ENCODE measurements around the gene FBXL7. TPM values are rescaled to one million over a fixed set of nuclear protein-coding genes. Genes with fewer than 3 reads are reported as not detected.

FBXL7 gene
- total and polyA plus RNA-seq, 2 donors (not counting 1 experiment from before 2014, with no cell fraction given): 6.4 to 12.9 TPM

GRCh38 chr5:15899481-15899880 is 399.5 kb downstream of the FBXL7 start:
- H3K9me3 ChIP-seq (ENCODE audit: control insufficient read depth, insufficient read depth, low read depth, low read length): no peaks in the 10 kb centered on the region
- no peak overlapping the region for H2AFZ ChIP-seq (ENCODE audit: low read length)
- no peak overlapping the region for H3K27ac ChIP-seq (ENCODE audit: insufficient read depth, low read length)
- no peak overlapping the region for H3K4me3 ChIP-seq (replicated peaks in 1 of 4; ENCODE audit: control extremely low read depth in 1 of 4, insufficient read depth in 1 of 4, low read depth in 3 of 4, low read length in 4 of 4)
- no peak for DNase-seq (ENCODE audit: low read depth in 2 of 2)
- no peaks in the 10 kb centered on the region for H3K79me2 ChIP-seq (ENCODE audit: control insufficient read depth, insufficient read depth, low read length)
- H4K20me1 ChIP-seq (ENCODE audit: control insufficient read depth, extremely low read depth, insufficient read depth, low read length): no peaks in the 10 kb centered on the region
- TF ChIP-seq EZH2 (IDR thresholded peaks at IDR 0.05; ENCODE audit: low read length, missing control alignments) (no peak), CTCF (conservative IDR thresholded peaks at IDR 0.05 in 1 of 2, IDR thresholded peaks at IDR 0.05 in 1 of 2; ENCODE audit: low read depth in 1 of 2, low read length in 2 of 2) (no peak)
- H3K27me3 ChIP-seq (ENCODE audit: control insufficient read depth, insufficient read depth, low read length): no peaks in the 10 kb centered on the region
- H3K9ac ChIP-seq (ENCODE audit: insufficient read depth, low read length): no peak overlapping the region
- no peaks in the 10 kb centered on the region for H3K4me1 ChIP-seq (ENCODE audit: control insufficient read depth, extremely low read depth, insufficient read depth, low read length)
- H3K36me3 ChIP-seq (ENCODE audit: control insufficient read depth, insufficient read depth, low read length): no peaks in the 10 kb centered on the region
- no peak overlapping the region for H3K4me2 ChIP-seq (ENCODE audit: extremely low read depth, insufficient read depth, low read length)

- Histone ChIP-seq H3K4me2 (ENCODE audit: extremely low read depth, insufficient read depth, low read length) (no peak overlapping the region), H3K27ac (ENCODE audit: insufficient read depth, low read length) (no peak overlapping the region), H3K4me3 (replicated peaks in 1 of 4; ENCODE audit: control extremely low read depth in 1 of 4, insufficient read depth in 1 of 4, low read depth in 3 of 4, low read length in 4 of 4) (no peak overlapping the region), H3K9me3 (ENCODE audit: control insufficient read depth, insufficient read depth, low read depth, low read length) (no peaks in the 10 kb centered on the region), H3K4me1 (ENCODE audit: control insufficient read depth, extremely low read depth, insufficient read depth, low read length) (no peaks in the 10 kb centered on the region), H2AFZ (ENCODE audit: low read length) (no peak overlapping the region), H3K79me2 (ENCODE audit: control insufficient read depth, insufficient read depth, low read length) (no peaks in the 10 kb centered on the region), H3K27me3 (ENCODE audit: control insufficient read depth, insufficient read depth, low read length) (no peaks in the 10 kb centered on the region), H3K36me3 (ENCODE audit: control insufficient read depth, insufficient read depth, low read length) (no peaks in the 10 kb centered on the region), H4K20me1 (ENCODE audit: control insufficient read depth, extremely low read depth, insufficient read depth, low read length) (no peaks in the 10 kb centered on the region), H3K9ac (ENCODE audit: insufficient read depth, low read length) (no peak overlapping the region)
- no peak for DNase-seq (ENCODE audit: low read depth in 2 of 2)
- TF ChIP-seq EZH2 (IDR thresholded peaks at IDR 0.05; ENCODE audit: low read length, missing control alignments): no peak
- no peak for TF ChIP-seq CTCF (conservative IDR thresholded peaks at IDR 0.05 in 1 of 2, IDR thresholded peaks at IDR 0.05 in 1 of 2; ENCODE audit: low read depth in 1 of 2, low read length in 2 of 2)
These were observed 401.2 kb downstream of the FBXL7 start for GRCh38 chr5:15901151-15901550.

- Histone ChIP-seq H3K9me3 (ENCODE audit: control insufficient read depth, insufficient read depth, low read depth, low read length) (no peaks in the 10 kb centered on the region), H3K27me3 (ENCODE audit: control insufficient read depth, insufficient read depth, low read length) (no peaks in the 10 kb centered on the region), H3K4me2 (ENCODE audit: extremely low read depth, insufficient read depth, low read length) (no peak overlapping the region), H3K4me3 (replicated peaks in 1 of 4; ENCODE audit: control extremely low read depth in 1 of 4, insufficient read depth in 1 of 4, low read depth in 3 of 4, low read length in 4 of 4) (no peak overlapping the region), H4K20me1 (ENCODE audit: control insufficient read depth, extremely low read depth, insufficient read depth, low read length) (no peaks in the 10 kb centered on the region), H3K27ac (ENCODE audit: insufficient read depth, low read length) (no peak overlapping the region), H3K4me1 (ENCODE audit: control insufficient read depth, extremely low read depth, insufficient read depth, low read length) (no peaks in the 10 kb centered on the region), H3K79me2 (ENCODE audit: control insufficient read depth, insufficient read depth, low read length) (no peaks in the 10 kb centered on the region), H2AFZ (ENCODE audit: low read length) (no peak overlapping the region), H3K9ac (ENCODE audit: insufficient read depth, low read length) (no peak overlapping the region), H3K36me3 (ENCODE audit: control insufficient read depth, insufficient read depth, low read length) (no peaks in the 10 kb centered on the region)
- TF ChIP-seq CTCF (conservative IDR thresholded peaks at IDR 0.05 in 1 of 2, IDR thresholded peaks at IDR 0.05 in 1 of 2; ENCODE audit: low read depth in 1 of 2, low read length in 2 of 2): no peak
- no peak for TF ChIP-seq EZH2 (IDR thresholded peaks at IDR 0.05; ENCODE audit: low read length, missing control alignments)
- no peak for DNase-seq (ENCODE audit: low read depth in 2 of 2)
These were observed 402.1 kb downstream of the FBXL7 start for GRCh38 chr5:15902066-15902465.

Measured in fibroblast of lung (primary cell).